ENCODE data around the gene EVI2A.
A peak's percentile ranks its signal among the peaks of the same experiment; 100 is the strongest.
"Not testable (repeated sequence)": the region's sequence is repeated elsewhere in the genome, so short reads cannot be mapped to it uniquely, and the experiment has no call there.

Gene EVI2A

DNA sequence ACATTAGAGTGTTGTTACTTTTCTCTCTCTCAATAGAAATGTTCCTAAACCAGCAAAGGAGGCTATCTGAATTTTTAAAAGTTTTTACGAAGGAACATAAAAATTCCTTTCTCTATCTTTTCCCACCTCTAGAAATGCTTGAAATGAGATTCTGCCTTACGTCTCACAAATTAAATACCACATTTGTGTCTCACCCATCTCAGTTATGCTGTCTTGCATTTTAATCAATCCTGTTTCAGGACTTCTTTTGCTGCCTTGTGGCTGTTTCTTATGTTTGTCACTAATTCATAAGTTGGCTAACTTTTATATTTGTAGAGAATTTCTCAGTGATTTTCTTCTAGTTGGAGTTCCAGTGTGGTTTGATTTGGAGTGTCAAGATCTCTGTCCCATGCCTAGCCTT lies 27.8 kb downstream of the EVI2A start:
- peak; percentile 48 for DNase-seq (ENCODE audit: low read depth)
- TF ChIP-seq, protein P1, sequence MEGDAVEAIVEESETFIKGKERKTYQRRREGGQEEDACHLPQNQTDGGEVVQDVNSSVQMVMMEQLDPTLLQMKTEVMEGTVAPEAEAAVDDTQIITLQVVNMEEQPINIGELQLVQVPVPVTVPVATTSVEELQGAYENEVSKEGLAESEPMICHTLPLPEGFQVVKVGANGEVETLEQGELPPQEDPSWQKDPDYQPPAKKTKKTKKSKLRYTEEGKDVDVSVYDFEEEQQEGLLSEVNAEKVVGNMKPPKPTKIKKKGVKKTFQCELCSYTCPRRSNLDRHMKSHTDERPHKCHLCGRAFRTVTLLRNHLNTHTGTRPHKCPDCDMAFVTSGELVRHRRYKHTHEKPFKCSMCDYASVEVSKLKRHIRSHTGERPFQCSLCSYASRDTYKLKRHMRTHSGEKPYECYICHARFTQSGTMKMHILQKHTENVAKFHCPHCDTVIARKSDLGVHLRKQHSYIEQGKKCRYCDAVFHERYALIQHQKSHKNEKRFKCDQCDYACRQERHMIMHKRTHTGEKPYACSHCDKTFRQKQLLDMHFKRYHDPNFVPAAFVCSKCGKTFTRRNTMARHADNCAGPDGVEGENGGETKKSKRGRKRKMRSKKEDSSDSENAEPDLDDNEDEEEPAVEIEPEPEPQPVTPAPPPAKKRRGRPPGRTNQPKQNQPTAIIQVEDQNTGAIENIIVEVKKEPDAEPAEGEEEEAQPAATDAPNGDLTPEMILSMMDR (conservative IDR thresholded peaks at IDR 0.05; ENCODE audit: low read length) = no peak
- no peak overlapping the region for H3K4me3 ChIP-seq (ENCODE audit: low read length)

DNA sequence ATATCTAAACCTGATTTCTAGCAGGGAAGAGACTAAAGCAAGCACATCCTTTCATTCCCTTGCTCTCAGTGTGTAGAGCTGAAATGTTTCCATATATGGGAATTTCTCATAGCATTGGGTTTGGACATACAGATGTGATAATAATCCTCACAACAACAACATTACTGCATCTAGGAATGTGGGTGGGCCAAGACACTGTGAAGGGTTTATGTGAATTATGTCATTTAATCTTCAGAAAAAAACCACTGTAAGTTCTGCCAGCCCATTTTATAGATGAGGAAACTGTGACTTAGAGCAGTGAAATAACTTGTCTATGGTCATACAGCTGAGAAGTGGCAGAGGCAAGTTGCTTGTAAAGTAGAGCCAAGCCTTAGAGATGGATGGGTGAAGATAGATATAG lies 29.6 kb downstream of the EVI2A start:
- TF ChIP-seq, protein P1 (conservative IDR thresholded peaks at IDR 0.05; ENCODE audit: low read length) = no peak
- H3K4me3 ChIP-seq (ENCODE audit: low read length) = no peak overlapping the region
- peak; percentile 39 for DNase-seq (ENCODE audit: low read depth)

DNA sequence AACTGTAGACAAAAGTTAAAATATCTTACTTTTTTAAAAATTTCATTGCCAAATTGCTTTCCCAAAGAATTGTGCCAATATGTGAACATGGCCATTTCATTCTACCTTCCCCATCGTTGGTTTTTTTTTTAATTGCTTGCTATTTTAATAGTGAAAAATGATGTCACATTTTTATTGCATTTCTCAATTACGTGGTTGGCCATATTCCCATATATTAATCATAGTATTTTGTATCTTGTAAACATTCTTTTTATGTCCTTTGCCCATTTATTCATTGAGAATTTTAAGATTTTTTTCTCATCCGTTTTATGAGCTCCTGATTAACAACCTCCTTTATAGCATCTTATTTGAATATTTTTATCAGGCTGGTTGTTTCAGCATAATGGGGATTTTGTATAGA lies 31.6 kb downstream of the EVI2A start:
- TF ChIP-seq, protein P1 (conservative IDR thresholded peaks at IDR 0.05; ENCODE audit: low read length) = no peak
- H3K4me3 ChIP-seq (ENCODE audit: low read length) = no peak overlapping the region
- no peak for DNase-seq (ENCODE audit: low read depth)

DNA sequence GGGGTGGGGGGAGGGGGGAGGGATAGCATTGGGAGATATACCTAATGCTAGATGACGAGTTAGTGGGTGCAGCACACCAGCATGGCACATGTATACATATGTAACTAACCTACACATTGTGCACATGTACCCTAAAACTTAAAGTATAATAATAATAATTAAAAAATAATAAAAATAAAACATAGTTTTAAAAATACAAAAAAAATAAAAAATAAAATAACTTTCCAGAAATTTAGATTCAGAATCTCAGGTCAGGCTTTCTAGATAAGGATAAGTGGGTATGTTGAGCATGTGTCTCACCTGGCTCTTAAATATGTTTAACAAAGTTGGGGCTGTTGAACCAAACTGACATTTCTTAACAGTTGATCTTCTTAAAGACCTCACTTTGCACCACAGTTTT lies 33.5 kb downstream of the EVI2A start:
- H3K4me3 ChIP-seq (ENCODE audit: low read length); DNase-seq (ENCODE audit: low read depth): not testable (repeated sequence)

DNA sequence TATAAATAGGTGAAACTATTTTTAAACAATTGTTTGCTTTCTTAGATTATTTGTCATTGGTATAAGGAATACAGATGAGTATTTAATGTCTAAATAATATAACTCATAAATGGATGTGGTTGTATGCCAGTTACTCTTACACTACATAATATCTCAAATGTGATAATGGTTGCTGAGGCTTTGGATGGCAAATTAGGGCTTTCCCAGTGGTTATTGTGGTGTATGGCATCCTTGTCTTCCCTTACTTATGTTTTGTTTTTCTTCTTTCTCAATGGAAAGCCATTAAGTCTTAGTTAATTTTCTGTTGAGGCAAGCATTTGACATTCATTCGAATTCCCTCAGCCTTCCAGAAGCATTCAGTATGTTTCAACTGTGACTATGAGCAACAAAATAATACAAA lies 34.8 kb downstream of the EVI2A start:
- no peak overlapping the region for H3K4me3 ChIP-seq (ENCODE audit: low read length)
- TF ChIP-seq, protein P1 (conservative IDR thresholded peaks at IDR 0.05; ENCODE audit: low read length) = no peak
- no peak for DNase-seq (ENCODE audit: low read depth)

DNA sequence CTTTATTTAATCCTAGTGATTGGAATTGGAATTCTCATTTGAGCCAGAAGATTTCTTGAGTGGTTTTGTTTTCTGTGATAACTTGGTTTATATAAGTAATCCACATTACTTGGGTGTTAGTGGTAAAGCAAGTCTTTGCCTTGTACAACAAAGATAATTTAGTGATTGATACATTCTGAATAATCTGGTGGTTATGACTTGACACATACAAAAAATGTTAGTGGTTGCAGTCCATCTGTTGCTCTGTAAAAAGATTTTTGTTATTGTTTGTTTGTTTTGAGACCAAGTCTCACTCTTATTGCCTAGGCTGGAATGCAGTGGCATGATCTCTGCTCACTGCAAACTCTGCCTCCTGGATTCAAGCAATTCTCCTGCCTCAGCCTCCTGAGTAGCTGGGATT lies 37.6 kb downstream of the EVI2A start:
- peak; percentile 73 for DNase-seq (ENCODE audit: low read depth)
- no peak overlapping the region for H3K4me3 ChIP-seq (ENCODE audit: low read length)
- TF ChIP-seq, protein P1 (conservative IDR thresholded peaks at IDR 0.05; ENCODE audit: low read length) = no peak

DNA sequence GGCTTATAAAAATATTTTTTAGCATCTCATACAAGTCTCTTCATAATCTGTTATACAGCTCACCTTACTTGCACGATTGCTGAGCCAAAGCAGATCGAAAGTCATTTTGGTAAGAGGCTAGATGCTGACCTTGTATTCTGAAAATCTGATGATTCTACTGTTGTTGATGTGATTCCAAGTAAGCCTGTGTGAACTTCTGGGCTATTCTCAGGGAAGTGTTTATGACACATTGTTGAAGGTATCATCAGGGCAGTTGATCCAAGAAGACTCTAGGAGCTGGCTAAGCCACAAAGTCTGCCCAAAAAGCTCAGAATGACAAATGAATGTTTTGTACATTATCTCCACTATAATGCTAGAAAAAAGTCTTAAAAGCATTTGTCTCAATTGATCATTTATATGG lies 40.4 kb downstream of the EVI2A start:
- TF ChIP-seq, protein P1 (conservative IDR thresholded peaks at IDR 0.05; ENCODE audit: low read length) = no peak

DNA sequence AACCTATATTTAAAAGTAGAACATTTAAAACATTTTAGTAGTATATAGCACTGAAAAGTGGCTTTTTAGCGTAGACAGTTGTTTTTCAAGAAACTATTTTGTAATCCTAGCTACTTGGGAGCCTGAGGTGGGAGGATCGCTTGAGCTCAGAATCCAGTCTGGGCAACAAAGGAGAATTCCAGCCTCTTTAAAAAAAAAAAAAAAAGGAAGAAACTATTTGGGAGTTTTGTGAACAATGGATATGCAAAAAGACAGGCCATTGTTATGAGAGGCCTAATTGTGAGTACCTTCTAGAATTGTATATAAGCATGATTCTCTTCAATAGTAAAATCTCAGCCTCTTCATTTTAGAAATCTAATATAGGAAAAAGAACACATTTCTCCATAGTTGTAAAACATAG lies 42.0 kb downstream of the EVI2A start:
- DNase-seq (ENCODE audit: low read depth) = no peak
- H3K4me3 ChIP-seq (ENCODE audit: low read length) = no peak overlapping the region
- TF ChIP-seq, protein P1 (conservative IDR thresholded peaks at IDR 0.05; ENCODE audit: low read length) = no peak

More for the DNA sequence above, 40.4 kb downstream of the EVI2A start:
- no peak overlapping the region for H3K4me3 ChIP-seq (ENCODE audit: low read length)
- DNase-seq (ENCODE audit: low read depth) = peak; percentile 25

Measured in AG10803 (cell line).